GM21717 (cell line): ENCODE measurements around the gene CNIH2.

Experiments
- ATAC-seq: cut with Tn5 transposase; IDR thresholded peaks from one replicate; pipeline ENCODE4 v1.9.1; 2021; ENCODE audit warnings: mild to moderate bottlenecking, moderate library complexity; ENCODE audit not compliant: unreplicated experiment

Gene CNIH2

GRCh38 chr11:66327171-66328030 is 49.4 kb downstream of the CNIH2 start:
- ATAC-seq: no peak

DNA sequence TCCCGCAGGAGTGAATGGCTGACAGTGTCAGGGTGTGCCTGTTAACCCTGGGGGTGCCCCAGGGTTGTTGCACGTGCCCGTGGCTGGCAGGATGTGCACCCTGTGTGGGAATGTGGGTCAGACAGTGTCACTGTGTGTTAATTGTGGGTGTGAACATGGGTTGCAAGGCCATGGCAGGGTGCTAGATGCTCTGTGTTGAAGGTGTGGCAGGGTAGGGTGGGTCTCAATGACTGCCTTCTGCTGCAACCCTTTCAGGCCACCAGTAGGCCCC is 50.0 kb downstream of the CNIH2 start:
- ATAC-seq: no peak

GRCh38 chr11:66328302-66329144 is 50.5 kb downstream of the CNIH2 start:
- ATAC-seq: no peak

DNA sequence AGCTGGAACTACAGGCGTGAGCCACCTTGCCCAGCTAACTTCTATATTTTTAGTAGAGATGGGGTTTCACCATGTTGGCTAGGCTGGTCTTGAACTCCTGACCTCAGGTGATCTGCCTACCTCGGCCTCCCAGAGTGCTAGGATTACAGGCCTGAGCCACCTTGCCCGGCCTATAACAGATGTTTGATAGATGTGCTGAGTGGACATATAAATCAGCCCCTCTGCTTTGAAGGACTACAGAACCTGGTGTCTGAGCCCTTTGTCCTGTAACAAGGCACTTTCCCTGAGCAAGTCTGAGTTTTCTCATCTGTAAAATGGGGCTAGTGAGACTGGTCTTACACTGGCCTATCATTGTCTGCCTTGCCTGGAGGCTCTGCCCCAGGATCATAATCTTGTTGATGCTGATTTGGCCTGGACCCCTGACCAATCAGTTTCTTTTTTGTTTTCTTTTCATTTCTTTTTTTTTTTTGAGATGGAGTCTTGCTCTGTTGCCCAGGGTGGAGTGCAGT is 51.2 kb downstream of the CNIH2 start:
- ATAC-seq: no peak

DNA sequence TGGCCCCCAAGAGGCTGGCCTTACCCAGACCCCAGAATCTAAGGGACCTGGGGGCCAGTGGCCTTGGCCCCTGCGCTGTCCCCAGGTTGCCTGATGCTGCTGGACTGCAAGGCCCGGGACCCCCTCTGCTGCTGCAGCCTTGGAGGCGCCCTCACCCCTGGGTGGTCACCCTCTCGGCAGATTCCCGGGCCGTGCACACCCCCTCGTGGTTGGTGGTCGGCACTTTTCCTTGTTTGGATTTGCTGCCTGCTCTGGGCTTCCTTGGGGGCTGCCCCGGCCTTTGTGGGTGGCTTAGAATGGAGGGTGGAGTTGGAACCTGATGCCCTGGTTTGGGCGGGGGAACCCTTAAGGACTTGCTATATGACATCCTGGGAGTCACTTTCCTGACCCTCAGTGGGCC is 53.0 kb downstream of the CNIH2 start:
- no peak for ATAC-seq

DNA sequence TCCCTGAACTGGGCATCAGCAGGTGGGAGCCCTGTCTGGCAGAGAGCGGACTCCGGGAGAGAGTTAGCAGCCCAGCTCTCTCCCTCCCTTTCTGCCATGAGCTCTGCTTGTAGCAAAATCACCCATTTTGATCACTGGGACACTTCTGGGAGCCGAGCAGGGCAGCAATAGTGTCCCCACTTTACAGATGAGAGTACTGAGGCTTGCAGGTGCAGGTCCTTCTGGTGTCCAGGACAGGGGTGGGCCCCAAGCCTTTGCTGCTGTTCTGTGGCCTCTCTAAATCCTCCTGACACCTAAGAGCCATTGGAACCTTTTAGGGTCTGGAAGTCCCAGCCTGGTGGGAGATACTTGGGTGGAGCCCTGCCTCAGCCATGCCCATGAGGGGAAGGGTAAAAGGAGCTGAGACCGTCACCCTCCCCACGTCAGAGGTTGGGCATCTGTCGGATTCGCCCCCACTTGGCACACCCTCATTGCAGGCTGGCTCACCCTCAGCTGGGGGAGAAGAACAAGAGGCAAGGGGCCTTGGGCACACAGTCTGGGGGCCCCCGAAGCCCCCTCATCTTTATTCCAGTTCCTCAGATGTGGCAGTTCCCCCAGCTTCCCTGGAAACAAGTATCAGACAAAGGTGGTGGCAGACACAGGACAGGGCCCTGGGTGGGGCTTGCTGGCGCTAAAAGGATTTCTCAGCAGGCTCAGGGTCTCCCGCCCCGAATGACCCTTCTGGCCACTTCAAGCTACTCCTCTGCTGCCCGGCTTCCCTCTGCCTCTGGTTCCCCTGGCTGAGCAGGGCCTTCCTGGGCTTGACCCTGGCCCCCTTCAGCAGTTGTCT is 53.8 kb downstream of the CNIH2 start:
- ATAC-seq: no peak

DNA sequence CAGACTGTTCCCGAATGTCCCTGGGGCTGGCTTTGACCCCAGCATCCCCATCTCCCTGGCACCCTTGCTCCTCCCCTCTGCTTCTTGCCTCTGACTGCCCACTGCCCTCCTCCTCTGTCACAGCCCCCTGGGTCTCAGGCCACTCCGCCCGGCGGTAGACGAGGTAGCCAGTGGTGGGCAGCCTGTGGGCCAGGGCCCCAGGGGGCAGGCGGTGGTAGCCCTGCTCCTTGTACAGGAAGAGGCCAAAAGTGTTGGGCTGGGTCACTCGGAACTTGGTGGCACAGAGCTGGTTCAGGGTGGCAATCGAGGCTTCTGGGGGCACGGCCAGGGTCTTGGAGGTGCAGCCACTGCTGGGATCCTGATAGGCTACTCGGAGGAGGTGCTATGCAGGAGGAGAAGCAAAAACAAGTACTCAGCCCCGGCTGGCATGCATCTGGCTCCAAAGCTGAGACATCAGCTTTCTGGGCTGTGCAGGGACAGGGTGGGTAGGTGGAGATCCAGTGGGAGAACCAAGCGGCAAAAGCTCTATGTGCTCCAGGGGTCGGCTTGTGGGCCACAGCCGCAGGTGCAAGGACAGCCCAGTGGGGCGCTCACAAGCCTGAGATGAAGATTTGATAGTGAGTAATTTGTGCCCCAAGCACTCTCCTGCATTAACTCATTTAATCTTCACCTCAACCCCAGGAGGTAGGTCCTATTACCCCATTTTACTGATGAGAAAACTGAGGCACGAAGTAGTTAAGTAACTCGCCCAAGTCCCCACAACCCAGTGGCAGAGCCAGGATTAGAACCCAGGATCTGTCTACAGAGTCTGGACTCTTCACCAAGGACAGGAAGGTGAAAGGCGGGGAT is 54.6 kb downstream of the CNIH2 start:
- ATAC-seq: no peak

- no peak for ATAC-seq
These were observed 55.4 kb downstream of the CNIH2 start for GRCh38 chr11:66333220-66333877.
